Measurements from ENCODE around the gene SLC22A1. TPM values are rescaled to one million over a fixed set of nuclear protein-coding genes. Genes with fewer than 3 reads are reported as not detected.
"Not testable (repeated sequence)": the region's sequence is repeated elsewhere in the genome, so short reads cannot be mapped to it uniquely, and the experiment has no call there.

The SLC22A1 gene
- total RNA-seq, result 0.44 TPM

DNA sequence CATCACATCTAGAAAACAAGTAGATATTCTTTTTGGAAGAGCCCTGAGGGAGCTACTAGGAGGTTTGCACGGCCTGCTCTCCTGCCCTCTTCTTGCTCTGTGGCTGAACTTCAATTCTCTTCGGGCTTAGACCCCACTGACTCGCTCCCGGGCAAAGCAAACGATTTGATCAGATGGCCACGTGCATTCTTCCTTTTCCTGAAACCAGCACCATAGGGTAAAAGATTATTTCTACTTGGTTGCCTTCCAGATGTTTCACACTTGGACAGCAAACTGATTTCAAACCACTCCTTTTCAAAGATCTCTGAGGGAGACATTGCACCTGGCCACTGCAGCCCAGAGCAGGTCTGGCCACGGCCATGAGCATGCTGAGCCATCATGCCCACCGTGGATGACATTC is at the start of gene SLC22A1:
Gene SLC22A1 (plus strand): TSS at position 258 of the 400 bp plus-strand sequence. CDS start 121 bp downstream, at position 379.
- no peak for ATAC-seq

DNA sequence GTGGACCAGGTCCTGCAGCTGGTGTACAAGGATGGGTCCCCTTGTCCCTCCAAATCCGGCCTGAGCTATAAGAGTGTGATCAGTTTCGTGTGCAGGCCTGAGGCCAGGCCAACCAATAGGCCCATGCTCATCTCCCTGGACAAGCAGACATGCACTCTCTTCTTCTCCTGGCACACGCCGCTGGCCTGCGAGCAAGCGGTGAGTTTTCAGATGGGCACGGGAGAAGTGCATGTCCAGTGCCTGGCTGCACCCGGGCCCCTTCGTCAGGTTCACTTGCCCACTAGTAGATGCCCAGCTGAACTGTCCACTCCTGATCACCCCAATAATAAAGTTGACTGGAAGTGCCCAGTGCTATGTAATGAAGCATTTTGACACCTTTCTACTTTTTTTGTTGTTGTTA is 48.3 kb upstream of the SLC22A1 start:
- ATAC-seq, result no peak

DNA sequence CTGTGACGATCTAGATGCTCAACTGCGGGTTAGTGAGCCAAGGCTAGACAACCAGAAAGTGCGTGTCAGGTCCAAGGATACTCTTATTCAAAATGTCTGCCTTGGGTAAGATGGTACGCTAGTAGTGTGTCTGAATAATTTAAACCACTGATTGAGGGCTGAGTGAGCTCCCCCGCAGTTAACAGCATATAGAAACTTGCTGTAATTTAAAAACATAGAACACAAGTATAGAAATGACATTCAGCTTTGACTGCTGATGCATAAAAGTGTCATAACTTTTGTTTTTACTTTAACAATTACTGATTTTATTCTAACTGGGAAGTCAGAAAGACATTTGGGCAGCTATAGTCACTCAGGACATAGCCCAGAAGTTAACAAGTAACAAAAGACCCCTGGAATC is 45.6 kb upstream of the SLC22A1 start:
- ATAC-seq, result no peak

DNA sequence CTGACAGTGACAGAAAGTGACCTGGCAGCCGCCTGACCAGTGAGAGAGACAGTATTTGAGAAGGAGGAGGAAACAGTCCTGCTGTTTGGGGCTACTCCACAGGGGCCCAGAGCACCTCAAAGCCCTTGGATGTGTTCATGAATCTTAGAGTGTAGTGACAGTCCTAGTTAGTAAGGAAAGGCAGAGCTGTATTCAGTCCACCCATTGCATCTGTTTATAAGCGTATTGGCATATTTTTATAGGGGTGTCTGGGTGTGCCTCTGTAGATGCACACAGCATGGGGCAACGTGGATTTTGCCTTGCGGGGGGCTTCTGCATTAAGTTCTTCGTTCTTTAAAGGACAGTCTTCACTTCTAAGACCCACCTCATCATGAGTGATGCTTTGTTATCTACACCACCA is 44.6 kb upstream of the SLC22A1 start:
- no peak for ATAC-seq

- no peak for ATAC-seq
Measured at GRCh38 chr6:160077526-160077925, 44.1 kb upstream of the SLC22A1 start.

- ATAC-seq, result peak; percentile 22
Measured at GRCh38 chr6:160078883-160079685, 42.5 kb upstream of the SLC22A1 start.

DNA sequence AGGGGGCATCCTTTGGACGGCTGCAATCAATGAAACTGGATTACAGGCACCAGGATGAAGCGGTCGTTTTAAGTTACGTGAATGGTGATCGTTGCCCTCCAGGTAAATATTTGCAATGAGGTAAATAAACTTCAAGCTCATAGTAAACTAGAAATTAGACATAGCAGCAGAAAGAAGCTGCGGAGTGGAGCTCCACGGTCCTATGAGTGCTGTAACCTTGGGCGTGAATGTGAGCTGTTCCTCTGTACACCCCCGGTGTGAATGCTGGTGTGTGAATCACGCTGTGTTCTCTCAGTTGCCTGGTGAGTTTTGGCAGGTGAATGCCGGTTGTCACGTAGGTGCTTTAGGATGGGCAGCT is 42.0 kb upstream of the SLC22A1 start:
- no peak for ATAC-seq

DNA sequence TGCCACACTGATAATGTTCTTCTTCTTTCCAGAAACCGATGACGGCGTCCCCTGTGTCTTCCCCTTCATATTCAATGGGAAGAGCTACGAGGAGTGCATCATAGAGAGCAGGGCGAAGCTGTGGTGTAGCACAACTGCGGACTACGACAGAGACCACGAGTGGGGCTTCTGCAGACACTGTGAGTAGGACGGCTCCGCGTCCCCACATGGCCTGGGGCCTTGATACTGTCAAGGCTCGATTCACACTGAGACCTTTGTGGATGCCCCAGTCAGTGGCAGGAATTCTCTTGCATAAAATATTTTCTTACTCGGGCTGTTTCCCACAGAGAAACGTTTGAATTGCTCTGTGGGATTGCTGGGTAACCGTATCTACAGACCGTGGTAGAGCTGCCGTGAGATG is 41.5 kb upstream of the SLC22A1 start:
- no peak for ATAC-seq

GRCh38 chr6:160081398-160081797 is 40.2 kb upstream of the SLC22A1 start:
- ATAC-seq, result no peak

GRCh38 chr6:160082627-160083026 is 39.0 kb upstream of the SLC22A1 start:
- ATAC-seq, result no peak

- ATAC-seq, result peak; percentile 23
Measured at GRCh38 chr6:160084198-160084776, 37.3 kb upstream of the SLC22A1 start.

DNA sequence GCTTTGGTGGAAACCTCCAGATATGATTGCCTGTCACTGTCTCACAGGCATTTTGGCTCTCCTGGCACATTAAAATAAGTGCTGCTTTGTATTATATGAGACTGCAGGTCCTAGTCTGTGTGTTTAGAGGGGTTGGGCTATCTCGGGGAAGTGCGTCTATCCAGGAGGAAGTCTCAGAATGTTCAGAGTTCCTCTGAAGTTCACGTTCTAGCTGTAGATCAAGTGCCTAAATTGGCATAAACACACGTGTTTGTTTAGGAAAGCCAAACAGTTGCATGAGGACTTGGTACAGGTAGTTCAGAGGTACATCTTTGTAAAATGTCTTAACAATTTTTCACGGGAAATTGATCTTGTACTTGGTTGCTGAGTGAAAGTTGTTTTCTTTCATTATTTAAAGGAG is 36.4 kb upstream of the SLC22A1 start:
- no peak for ATAC-seq

DNA sequence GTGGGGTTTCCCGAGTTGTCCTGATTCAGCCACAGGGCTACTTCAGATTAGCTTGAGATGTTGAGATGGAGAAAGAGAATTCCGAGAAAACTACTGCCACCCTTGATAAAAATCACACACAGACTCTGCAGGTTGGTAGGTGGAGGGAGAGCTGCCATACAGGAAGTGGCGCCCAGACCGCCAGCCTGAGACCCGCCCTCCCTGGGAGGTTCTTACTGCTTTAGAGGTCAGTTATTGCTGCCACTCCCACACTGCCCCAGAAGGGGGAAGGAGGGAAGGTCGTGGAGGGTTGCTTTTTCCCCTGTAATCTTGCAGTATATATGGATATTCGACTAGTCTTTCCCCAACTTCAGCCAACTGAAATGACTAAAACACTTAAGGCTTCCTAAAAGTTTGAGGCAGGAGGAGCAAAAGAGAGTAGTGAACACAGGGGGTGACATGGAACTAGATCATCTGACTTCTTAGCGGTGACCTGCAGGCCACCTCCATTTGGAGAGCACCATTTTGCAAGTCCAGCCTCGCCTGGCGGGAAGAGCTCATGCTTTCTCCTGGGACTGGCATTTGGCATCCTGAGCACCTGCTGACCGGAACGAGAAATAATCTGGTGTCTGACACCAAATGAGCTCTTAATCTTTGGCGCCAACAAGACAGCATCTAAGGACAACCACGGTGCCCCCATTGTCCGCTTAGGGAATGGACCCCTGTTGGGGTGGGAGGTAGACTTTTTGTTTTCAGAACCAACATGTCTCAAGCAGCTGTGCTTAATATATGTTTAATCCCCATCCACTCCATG is 35.7 kb upstream of the SLC22A1 start:
- ATAC-seq, result peak; percentile 16

DNA sequence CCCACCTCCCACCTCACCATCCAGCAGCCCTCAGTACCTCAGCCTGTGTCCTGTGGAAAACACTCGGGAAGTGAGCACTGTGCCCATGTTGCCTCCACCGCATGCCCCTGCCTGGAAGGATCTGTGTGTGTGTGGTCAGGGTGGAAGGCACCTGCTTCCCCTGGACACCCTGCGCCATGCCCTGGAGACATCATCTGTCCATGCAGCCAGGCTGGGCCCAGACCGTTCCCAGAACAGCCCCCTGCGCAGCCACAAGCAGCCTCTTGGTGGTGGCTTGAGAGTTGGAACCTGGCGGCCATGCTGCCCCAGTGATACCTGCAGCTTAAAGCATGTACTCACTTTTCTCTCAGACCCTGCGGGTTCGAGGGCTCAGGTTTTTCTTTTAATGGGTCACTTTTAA is 34.9 kb upstream of the SLC22A1 start:
- ATAC-seq, result peak; percentile 21

GRCh38 chr6:160088069-160088783 is 33.4 kb upstream of the SLC22A1 start:
- ATAC-seq, result peak; percentile 65

DNA sequence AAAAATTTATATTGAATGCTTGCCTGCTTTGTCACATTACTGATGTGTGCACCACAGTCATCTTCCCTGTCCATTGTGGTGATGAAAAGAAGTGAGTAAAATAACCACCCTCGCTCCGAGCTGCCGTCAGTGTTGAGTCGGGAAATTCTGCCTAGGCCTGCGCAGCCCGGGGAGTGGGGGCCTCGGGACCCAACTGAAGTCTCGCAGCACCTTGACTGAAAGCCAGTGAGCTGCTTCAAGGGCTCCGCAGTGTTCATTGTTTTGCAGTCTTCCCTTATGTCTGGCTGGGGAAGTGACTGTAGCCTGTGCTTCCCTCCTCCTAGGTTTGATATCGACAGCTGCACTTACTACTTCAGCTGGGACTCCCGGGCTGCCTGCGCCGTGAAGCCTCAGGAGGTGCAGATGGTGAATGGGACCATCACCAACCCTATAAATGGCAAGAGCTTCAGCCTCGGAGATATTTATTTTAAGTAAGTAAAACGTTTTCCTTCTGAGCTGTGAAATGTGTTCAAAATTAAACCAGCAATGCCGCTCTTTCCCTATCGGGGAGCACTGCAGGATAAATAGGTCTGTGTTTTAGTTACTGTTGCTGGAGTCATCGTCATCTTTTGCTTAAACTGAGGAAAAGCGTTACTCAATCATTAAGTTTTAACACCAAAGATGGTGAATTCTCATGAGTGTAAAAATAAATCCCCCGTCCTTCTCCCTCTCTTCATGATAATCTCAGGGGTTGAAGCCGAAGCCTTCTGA is 32.7 kb upstream of the SLC22A1 start:
- ATAC-seq, result no peak

DNA sequence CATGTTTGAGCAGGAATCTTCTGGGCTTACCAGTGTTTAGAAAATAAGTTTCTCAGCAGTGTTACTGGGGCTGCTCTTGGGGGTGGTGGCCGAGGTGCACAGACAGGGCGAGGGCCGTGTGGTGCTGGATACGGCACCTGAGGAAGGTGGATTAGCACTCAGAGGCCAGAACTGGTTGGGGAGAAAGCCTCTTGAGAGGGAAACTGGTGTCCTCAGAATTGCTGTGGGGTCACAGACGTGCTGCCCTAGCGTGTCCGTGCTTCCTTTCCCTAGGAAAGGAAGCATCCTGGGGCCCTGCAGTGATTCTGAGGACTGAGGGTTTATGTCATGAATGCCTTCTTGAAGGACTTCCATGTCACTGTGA is 32.1 kb upstream of the SLC22A1 start:
- ATAC-seq, result no peak

DNA sequence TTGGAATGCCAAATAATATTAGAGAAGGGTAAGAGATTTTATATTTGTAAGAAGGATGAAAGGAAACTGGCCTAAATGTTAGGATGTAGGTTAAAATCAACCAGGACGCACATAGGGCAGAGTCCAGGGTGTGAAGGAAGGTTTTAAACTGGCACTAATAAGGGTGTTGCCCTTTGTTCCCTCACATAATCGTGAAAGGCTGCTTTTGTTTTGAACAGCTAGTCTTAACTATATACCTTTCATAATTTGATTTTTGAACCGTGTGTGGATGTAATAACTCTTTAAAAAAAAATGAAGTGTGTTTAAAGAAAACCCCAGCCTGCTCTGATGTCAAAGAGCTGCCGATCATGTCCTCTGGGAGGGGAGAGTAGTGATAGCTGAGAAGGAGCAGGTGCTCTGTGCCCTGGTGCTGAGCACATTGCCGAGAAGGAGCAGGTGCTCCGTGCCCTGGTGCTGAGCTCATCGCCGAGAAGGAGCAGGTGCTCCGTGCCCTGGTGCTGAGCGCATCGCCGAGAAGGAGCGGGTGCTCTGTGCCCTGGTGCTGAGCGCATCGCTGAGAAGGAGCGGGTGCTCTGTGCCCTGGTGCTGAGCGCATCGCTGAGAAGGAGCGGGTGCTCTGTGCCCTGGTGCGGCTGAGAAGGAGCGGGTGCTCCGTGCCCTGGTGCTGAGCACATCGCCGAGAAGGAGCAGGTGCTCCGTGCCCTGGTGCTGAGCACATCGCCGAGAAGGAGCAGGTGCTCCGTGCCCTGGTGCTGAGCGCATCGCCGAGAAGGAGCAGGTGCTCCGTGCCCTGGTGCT is 31.0 kb upstream of the SLC22A1 start:
- not testable (repeated sequence) for ATAC-seq

GRCh38 chr6:160092176-160092575 is 29.4 kb upstream of the SLC22A1 start:
- ATAC-seq, result not testable (repeated sequence)

DNA sequence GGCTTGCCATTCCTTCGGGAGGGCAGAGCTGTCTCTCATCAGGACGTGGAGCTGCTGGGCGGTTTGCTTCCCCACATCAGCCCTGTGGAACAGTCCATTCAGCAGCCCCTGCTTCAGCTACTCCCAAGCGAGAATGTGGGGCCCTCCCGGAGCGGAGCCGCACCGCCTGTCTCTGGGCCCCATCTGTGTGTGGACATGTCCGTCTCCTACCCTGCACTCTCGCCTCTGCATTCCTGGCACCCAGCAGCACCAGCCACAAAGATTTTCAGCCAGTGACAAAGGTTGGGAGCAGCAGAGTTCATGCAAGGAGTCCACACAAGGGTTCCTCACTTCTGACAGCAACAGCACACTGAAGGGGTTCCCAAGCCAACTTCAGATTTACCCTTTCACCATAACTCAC is 29.0 kb upstream of the SLC22A1 start:
- no peak for ATAC-seq

- ATAC-seq, result no peak
Measured at GRCh38 chr6:160093061-160093460, 28.6 kb upstream of the SLC22A1 start.

Measured in esophagus mucosa (tissue), 1 donor.